ENCODE results near the gene ALKAL2. TPM values are rescaled to one million over a fixed set of nuclear protein-coding genes. Genes with fewer than 3 reads are reported as not detected.

ALKAL2 gene
- total RNA-seq, 8 experiments from 2014 or later = 0.60 to 3.8 (median 1.2) TPM; not detected in 1

DNA sequence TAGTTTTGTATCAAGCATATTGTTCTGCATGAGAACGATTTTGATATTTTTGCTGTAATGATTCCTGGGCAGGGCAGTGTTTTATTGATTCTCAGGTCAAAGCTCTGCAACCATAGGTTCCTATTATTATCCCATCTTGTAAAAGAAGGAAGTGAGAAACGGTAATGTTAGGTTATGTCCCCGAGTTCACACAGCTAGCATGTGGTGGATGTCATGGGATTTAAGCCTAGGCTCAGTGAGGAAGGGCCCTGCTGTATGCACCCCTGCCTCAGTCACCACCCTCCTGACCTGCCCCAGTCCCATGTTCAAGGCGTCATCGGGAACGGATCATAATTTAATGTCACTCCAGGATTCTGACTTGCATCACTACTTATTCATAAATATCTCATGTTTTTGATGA lies 12.4 kb downstream of the ALKAL2 start:
- H3K4me1 ChIP-seq (replicated peaks in 1 of 2) = no peaks in the 10 kb centered on the region
- in situ Hi-C loops (cut with MboI; ENCODE audit: low pct_unique_long_range_greater_than_20kb in 2 of 9, low sequenced_read_pairs in 9 of 9, unreplicated experiment in 9 of 9) = no loop called here
- no peak overlapping the region for H3K4me3 ChIP-seq
- 67 to 100% (median 90%) methylated on average over 1 to 6 of the region's 6 CpGs; no CpG with 5 or more reads in 1 of the 10 experiments for WGBS, 10 experiments
- ATAC-seq (replicated peaks in 6 of 8) = no peak
- H3K27ac ChIP-seq = no peak overlapping the region

DNA sequence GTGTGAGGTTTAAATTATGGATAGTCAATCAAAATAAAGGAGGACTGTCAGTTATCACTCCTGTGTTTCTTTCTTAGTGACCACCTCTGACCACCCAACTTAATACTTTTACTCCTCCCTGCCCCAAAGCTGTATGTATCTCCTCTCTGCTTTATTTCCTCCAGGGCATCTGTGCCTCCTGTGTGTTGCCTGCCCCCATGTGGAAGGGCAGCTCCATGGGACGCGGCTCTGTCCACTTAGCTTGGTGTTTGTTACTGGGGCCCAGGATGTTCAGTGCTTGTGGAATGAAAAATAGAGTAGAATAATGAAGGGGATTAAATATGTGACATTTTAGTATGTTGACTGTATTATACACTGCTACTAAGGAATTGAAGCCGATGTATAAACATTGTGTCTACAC lies 13.4 kb downstream of the ALKAL2 start:
- WGBS, 10 experiments = 88 to 100% (median 95%) methylated on average over 1 to 3 of the region's 3 CpGs; no CpG with 5 or more reads in 3 of the 10 experiments
- ATAC-seq (replicated peaks in 6 of 8) = no peak
- in situ Hi-C loops (cut with MboI; ENCODE audit: low pct_unique_long_range_greater_than_20kb in 2 of 9, low sequenced_read_pairs in 9 of 9, unreplicated experiment in 9 of 9) = no loop called here
- H3K4me1 ChIP-seq (replicated peaks in 1 of 2) = no peaks in the 10 kb centered on the region
- H3K4me3 ChIP-seq = no peak overlapping the region
- no peak overlapping the region for H3K27ac ChIP-seq

DNA sequence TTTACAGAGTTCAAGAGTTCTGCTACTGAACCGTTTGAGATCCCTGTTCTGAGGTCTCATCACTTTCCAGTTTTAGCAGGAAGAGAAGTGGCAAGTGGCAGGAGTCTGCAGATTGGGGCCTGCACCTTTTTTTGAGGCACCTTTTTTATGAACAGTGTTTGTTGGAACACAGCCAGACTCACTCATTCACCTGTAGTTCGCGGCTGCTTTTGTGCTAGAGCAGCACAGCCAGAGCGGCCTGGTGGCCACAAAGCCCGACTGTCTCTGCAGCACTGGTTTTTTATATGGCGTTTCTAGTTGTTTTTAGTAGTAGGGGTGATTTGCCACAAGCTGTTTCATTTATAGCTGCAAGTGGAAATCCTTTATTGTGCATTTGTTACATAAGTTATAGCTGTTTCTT lies 14.6 kb downstream of the ALKAL2 start:
- Histone ChIP-seq H3K4me1 (replicated peaks in 1 of 2) (no peaks in the 10 kb centered on the region), H3K27ac (no peak overlapping the region), H3K4me3 (no peak overlapping the region)
- WGBS, 10 experiments = 52 to 100% (median 92%) methylated on average over 3 to 6 of the region's 6 CpGs; no CpG with 5 or more reads in 3 of the 10 experiments
- ATAC-seq (replicated peaks in 6 of 8) = no peak
- in situ Hi-C loops (cut with MboI; ENCODE audit: low pct_unique_long_range_greater_than_20kb in 2 of 9, low sequenced_read_pairs in 9 of 9, unreplicated experiment in 9 of 9) = no loop called here

DNA sequence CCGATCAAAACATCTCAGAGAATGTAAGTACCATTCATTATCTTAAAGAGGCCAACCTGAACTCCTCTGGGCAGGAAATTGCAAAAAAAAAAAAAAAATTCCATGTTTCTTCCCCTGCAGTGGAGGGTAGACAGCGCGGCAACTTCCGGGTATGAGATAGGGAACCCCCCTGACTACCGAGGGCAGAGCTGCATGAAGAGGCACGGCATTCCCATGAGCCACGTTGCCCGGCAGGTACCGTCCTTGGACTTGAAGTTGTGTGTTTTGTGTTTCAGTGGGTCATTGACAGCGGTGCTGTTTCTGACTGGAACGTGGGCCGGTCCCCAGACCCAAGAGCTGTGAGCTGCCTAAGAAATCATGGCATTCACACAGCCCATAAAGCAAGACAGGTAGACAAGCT lies 16.0 kb downstream of the ALKAL2 start:
- Histone ChIP-seq H3K4me1 (replicated peaks in 1 of 2) (peaks cover 0 to 3% of the 10 kb centered on the region in 2 donors), H3K4me3 (no peak overlapping the region), H3K27ac (no peak overlapping the region)
- in situ Hi-C loops (cut with MboI; ENCODE audit: low pct_unique_long_range_greater_than_20kb in 2 of 9, low sequenced_read_pairs in 9 of 9, unreplicated experiment in 9 of 9) = no loop called here
- WGBS, 10 experiments = 96 to 100% (median 99%) methylated on average over 1 to 11 of the region's 12 CpGs; no CpG with 5 or more reads in 4 of the 10 experiments
- ATAC-seq (replicated peaks in 6 of 8) = no peak

DNA sequence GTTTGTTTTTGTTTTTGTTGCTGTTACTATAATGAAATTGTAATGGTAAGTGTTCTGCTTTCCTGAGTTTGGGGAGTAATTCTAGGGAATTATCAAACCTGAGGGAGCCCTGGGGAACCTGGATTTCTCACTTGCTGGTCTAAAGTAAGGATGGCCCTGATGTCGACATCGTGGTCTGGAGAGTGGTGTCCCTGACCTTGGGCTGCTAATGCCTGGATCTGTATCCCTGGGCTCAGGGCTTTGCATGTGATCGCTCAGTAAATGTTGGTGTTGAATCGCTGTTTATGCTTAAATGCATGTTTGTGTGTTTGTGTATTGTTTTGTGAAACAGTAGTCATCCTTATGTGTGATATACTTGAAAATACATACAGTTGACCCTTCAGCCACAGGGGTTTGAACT lies 17.0 kb downstream of the ALKAL2 start:
- WGBS, 10 experiments = 83 to 100% (median 100%) methylated on average over 1 to 3 of the region's 4 CpGs; no CpG with 5 or more reads in 4 of the 10 experiments
- Histone ChIP-seq H3K27ac (no peak overlapping the region), H3K4me1 (replicated peaks in 1 of 2) (peaks cover 4 to 9% of the 10 kb centered on the region in 2 donors), H3K4me3 (no peak overlapping the region)
- in situ Hi-C loops (cut with MboI; ENCODE audit: low pct_unique_long_range_greater_than_20kb in 2 of 9, low sequenced_read_pairs in 9 of 9, unreplicated experiment in 9 of 9) = no loop called here
- no peak for ATAC-seq (replicated peaks in 6 of 8)

DNA sequence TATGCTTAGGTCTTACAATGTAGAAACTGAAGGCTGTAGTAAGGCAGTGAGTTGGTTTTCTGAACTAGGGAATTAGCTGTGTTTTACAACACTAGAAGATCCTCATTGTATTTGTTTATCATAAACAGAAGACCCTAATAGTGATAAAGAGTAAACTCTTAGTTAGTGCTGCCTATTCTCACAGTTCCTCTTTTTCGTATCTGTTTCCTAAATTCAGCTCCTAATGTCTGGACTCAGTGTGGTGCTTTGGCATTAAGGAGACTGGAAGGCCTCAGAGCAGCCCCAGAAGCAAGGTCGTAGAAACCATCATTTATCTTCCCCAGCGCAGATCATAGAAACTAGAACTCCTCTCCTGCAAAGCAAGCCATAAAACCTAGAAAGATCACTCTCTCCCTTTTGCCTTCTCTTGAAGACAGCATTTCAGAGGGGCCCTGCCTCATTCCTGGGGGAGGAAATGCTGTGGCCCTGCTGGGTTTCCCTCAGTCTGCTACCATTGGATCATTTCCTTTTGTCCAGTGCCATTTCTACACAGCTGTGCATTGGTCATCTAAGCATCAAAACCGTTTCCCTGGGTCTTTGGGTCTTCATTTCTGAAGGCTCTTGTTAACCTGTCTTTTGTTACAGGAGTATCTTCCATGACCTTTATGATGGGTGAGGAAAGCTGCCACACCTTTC lies 18.4 kb downstream of the ALKAL2 start:
- H3K27ac ChIP-seq = no peak overlapping the region
- peaks cover 8 to 13% of the 10 kb centered on the region in 2 donors for H3K4me1 ChIP-seq (replicated peaks in 1 of 2)
- no peak overlapping the region for H3K4me3 ChIP-seq
- 55 to 100% (median 83%) methylated on average over 1 to 4 of the region's 4 CpGs; no CpG with 5 or more reads in 1 of the 10 experiments for WGBS, 10 experiments
- no peak for ATAC-seq (replicated peaks in 6 of 8)
- in situ Hi-C loops (cut with MboI; ENCODE audit: low pct_unique_long_range_greater_than_20kb in 2 of 9, low sequenced_read_pairs in 9 of 9, unreplicated experiment in 9 of 9) = no loop called here

DNA sequence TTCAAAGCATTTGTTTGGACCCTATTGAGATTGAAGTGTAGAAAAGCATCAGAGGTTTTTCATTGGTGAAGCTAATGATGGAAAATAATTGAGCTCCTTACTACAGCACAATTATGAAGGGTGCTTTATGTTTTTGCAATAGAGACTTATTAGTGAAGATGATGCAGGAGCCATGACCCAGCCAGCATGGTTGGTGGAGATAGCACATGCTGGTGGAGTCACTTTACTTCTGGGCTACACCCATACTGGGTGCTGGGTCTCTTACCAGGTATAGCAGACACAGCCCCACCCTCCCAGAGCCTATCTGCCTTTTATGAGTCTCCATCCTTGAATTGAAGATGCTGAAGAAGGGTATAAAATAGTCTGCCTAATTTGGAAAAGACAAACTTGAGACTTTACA lies 19.6 kb downstream of the ALKAL2 start:
- in situ Hi-C loops (cut with MboI; ENCODE audit: low pct_unique_long_range_greater_than_20kb in 2 of 9, low sequenced_read_pairs in 9 of 9, unreplicated experiment in 9 of 9) = no loop called here
- Histone ChIP-seq H3K27ac (no peak overlapping the region), H3K4me3 (no peak overlapping the region), H3K4me1 (replicated peaks in 1 of 2) (peaks cover 13 to 15% of the 10 kb centered on the region in 2 donors)
- ATAC-seq (replicated peaks in 6 of 8) = no peak

DNA sequence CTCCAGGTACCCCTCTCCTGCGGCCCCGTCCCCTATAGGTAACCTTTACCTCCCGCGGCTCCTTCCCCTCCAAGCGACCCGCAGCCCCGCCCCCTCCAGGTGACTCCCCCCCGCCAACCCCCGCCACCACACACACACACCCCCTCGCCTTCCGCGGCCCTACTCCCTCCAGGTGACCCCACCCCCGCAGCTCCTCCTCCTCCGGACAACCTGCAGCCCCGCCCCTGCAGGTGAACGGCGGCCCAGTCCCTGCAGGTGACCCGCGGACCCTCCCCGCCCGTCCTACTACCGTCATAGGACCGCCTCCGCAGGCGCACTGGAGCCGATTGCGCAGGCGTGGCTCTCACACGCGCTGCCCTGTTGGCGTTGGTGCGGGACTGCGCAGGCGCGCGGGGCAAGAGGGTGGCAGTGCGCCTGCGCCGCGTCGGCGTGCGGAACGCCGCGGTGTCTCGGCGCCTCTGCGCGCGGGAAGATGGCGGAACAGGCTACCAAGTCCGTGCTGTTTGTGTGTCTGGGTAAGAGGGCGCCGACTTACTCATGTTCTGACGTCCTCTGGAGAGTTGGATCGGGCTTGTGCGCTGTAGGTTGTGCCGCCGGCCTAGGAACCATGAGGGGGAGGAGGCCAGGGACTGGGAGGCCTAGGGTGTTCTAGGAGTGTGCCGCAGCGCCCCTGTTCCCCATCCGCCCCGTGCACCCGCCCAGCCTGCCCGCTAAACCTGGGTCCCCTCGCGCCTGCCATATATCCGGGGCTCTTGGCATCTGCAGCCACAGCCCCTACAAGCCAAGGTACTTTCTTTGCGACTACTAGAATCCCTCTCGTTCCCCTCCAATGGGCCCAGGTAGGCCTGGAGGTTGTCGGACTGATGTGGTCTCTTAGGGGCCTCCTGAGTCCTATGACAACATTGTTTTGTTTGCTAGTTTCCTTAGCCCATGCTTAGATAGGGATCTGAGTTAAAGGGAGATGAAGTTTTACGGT lies 23.1 kb downstream of the ALKAL2 start, which contains the start of gene ACP1:
Gene ACP1, plus strand, starts transcription at position 455 of the 976 bp plus-strand sequence. Its CDS starts 18 bp downstream, at position 473.
- in situ Hi-C loops (cut with MboI; ENCODE audit: low pct_unique_long_range_greater_than_20kb in 2 of 9, low sequenced_read_pairs in 9 of 9, unreplicated experiment in 9 of 9) = no loop called here
- Histone ChIP-seq H3K27ac (peak within 1 kb of the TSS; percentile 80 to 92), H3K4me3 (peak within 1 kb of the TSS; percentile 74 to 95 (median 83)), H3K4me1 (replicated peaks in 1 of 2) (peaks cover 14 to 17% of the 10 kb centered on the region in 2 donors)
- 0 to 10% (median 0%) methylated on average over 1 to 27 of the region's 73 CpGs; no CpG with 5 or more reads in 2 of the 10 experiments for WGBS, 10 experiments
- peak; percentile 86 to 97 (median 94) for ATAC-seq (replicated peaks in 6 of 8)

DNA sequence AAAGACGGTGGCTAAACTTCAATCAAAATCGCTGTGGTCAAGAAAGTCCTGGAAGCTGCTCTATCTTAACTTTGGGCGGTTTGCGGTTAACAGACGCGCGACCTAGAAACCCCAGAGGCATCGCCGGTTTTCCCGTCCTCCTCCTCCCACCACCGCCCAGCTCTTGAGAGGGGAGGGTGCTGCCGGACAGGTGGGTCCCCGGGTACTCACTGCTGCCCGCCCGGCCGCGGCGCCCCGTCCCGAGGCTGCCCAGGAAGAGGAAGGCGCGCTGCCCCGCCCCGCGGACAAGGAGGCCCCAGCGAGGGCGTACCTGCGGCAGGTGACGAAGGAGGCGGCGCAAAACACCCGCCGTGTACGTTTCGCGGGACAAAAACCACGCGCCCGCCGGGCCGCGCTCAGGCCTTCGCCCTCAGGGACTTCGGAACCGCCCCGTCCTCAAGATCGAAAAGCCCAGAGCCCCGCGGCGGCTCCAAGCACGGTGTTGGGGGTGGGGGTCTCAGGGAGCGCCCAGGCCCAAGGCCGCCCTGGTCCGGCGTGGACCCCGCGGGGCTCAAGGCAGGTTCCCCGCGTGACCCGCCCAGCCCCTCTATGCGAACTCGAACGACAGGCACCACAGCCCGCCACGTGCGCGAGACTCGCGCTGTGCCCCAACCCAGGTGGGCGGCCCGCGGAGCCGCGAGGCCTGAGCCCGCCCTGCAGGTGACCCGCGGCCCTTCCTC lies 24.0 kb downstream of the ALKAL2 start, which contains the start of gene SH3YL1:
Gene SH3YL1, minus strand, starts transcription at position 259 of the 719 bp plus-strand sequence. Its CDS starts 48 bp downstream, at position 211.
- ATAC-seq (replicated peaks in 6 of 8) = peak; percentile 30 to 61 (median 54)

DNA sequence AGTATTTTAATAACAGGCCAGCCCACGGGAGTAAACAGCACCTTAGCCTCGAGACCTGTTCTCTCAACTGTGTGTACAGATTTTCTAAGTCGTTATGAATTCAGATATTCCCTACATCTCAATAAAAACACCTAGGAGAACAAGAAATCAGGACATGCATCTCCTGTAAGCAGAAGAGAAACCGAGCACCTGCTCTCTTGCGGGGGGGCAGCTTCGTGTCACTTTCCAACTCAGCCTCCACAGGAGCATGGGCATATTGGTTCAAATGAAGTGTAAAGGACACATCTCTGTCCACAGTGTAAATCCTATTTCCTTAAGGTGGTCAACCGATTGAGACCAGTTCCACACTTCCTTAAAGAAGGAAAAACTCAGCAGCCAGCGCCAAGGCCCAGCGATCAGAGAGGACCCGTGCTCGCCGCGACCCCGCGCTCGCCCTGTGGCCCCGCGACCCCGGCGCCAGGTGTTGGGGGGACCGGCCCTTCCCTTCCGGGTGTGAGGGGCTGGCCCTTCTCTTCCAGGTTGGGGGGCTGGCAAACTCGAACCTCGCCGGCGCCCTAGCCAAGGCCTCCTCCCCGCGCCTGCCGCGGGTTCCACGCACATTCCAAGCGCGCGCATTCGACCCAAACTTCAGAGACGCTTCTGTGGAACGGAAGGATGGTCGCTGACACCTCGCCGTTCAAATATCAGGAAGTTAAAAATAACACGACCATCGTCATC lies 24.7 kb downstream of the ALKAL2 start:
- no peak overlapping the region for H3K27ac ChIP-seq
- 60 to 100% (median 85%) methylated on average over 1 to 18 of the region's 42 CpGs; no CpG with 5 or more reads in 1 of the 10 experiments for WGBS, 10 experiments
- in situ Hi-C loops (cut with MboI; ENCODE audit: low pct_unique_long_range_greater_than_20kb in 2 of 9, low sequenced_read_pairs in 9 of 9, unreplicated experiment in 9 of 9) = no loop called here
- H3K4me3 ChIP-seq = peak overlapping the region; percentile 74 to 95 (median 83)
- peaks cover 14 to 17% of the 10 kb centered on the region in 2 donors for H3K4me1 ChIP-seq (replicated peaks in 1 of 2)
- ATAC-seq (replicated peaks in 6 of 8) = no peak

More for the DNA sequence above, 24.0 kb downstream of the ALKAL2 start, which contains the start of gene SH3YL1:
- Histone ChIP-seq H3K27ac (peak within 1 kb of the TSS; percentile 80 to 92), H3K4me3 (peak within 1 kb of the TSS; percentile 74 to 95 (median 83)), H3K4me1 (replicated peaks in 1 of 2) (peaks cover 14 to 17% of the 10 kb centered on the region in 2 donors)
- in situ Hi-C loops (cut with MboI; ENCODE audit: low pct_unique_long_range_greater_than_20kb in 2 of 9, low sequenced_read_pairs in 9 of 9, unreplicated experiment in 9 of 9) = no loop called here
- 0 to 33% (median 18%) methylated on average over 3 to 17 of the region's 77 CpGs; no CpG with 5 or more reads in 3 of the 10 experiments for WGBS, 10 experiments

DNA sequence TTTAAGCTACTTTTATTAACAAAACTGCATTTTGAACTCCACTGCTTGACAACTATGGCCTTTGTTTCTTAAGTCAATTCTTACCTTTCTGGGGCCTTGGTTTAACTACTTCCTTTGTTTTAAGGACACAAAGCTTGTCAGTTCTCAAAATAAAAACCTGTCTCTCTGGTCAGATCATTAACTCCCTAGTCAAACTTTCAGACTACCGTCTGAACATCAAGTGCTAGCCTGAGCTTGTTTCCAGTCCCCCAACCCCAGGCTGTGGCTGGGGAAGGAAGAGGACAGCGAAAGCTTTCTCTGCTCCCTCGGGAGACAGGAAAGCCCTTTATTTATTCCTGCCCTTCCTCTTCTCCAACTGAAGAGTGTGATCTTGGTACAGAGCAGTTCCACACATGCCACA lies 25.8 kb downstream of the ALKAL2 start:
- WGBS, 10 experiments = 44 to 100% (median 92%) methylated on average over 1 to 3 of the region's 3 CpGs; no CpG with 5 or more reads in 1 of the 10 experiments
- in situ Hi-C loops (cut with MboI; ENCODE audit: low pct_unique_long_range_greater_than_20kb in 2 of 9, low sequenced_read_pairs in 9 of 9, unreplicated experiment in 9 of 9) = no loop called here

More for the DNA sequence above, 25.8 kb downstream of the ALKAL2 start:
- Histone ChIP-seq H3K4me1 (replicated peaks in 1 of 2) (peaks cover 14 to 16% of the 10 kb centered on the region in 2 donors), H3K27ac (no peak overlapping the region), H3K4me3 (no peak overlapping the region)
- no peak for ATAC-seq (replicated peaks in 6 of 8)

Data from motor neuron (in vitro differentiated cells).